HCT116 (cell line): ENCODE results near the gene MAP7. TPM values are rescaled to one million over a fixed set of nuclear protein-coding genes. Genes with fewer than 3 reads are reported as not detected.

Experiments used
- ATAC-seq: fragments of 200-7000 bp; cut with Tn5 transposase; 2 replicates; pipeline ENCODE4 v1.9.1; 2020; ENCODE audit warnings: mild to moderate bottlenecking, moderate library complexity
- BruUV-seq: library from RNA; stranded (reverse); fragments of 400-500 nt; replicated peaks from 2 replicates; lab custom pipeline; 2021; lab: Mats Ljungman, UMichigan
- CTCF ChIA-PET: fragments of 300-600 bp; sonication (Branson Sonifier 250); formaldehyde crosslinking; loops from one replicate; lab custom pipeline; 2021; ENCODE audit warnings: antibody characterized with exemption; lab: Charles Lee
- POLR2A ChIA-PET: fragments of 300-600, 350-600 bp; sonication (Branson Sonifier 250); formaldehyde crosslinking; loops from one replicate; lab custom pipeline; 2021; ENCODE audit warnings: antibody characterized with exemption; lab: Charles Lee
- RAD21 ChIA-PET, 2 experiments: fragments of 300-600 bp; sonication (Branson Sonifier 250); formaldehyde crosslinking; loops; one replicate each; lab custom pipeline; 2023; ENCODE audit warnings: low total read pairs in 2 of 2; ENCODE audit not compliant: uncharacterized antibody in 2 of 2, unreplicated experiment in 2 of 2, low non-redundant PET in 1 of 2; lab: Charles Lee
- DNase-seq: peaks from one replicate; pipeline ENCODE4 v3.0.0-alpha.2; 2010; ENCODE audit warnings: low read depth, low spot score
- H2AFZ ChIP-seq: fragments of 200-600 bp; shearing (Covaris generic), sonication (generic); 2 replicates; pipeline ENCODE4 v1.6.1; 2017; ENCODE audit warnings: low read depth, mixed run types, mixed read lengths, antibody characterized with exemption, low read length; ENCODE audit not compliant: poor library complexity, severe bottlenecking
- H3K27ac ChIP-seq: 2 replicates; pipeline ENCODE4 v1.5.1; 2012; ENCODE audit warnings: low read depth, low read length
- H3K27me3 ChIP-seq: fragments of 200-600 bp; sonication (generic); 2 replicates; pipeline ENCODE4 v1.6.1; 2016; ENCODE audit warnings: mixed run types, low read length, mixed read lengths; ENCODE audit not compliant: insufficient read depth
- H3K36me3 ChIP-seq, 2 experiments: fragments of 200-500 bp in 1 of 2; fragments of 200-600 bp in 1 of 2; sonication (Bioruptor generic) in 1 of 2; sonication (generic) in 1 of 2; 2 replicates each; pipeline versions ENCODE4 v1.5.1 to v1.6.1; 2014 to 2016; ENCODE audit warnings: low read length in 2 of 2, inconsistent platforms in 1 of 2, mixed read lengths in 1 of 2, mixed run types in 1 of 2; ENCODE audit not compliant: insufficient read depth in 2 of 2, control insufficient read depth in 1 of 2
- H3K4me1 ChIP-seq, 2 experiments: fragments of 200-600 bp in 1 of 2; sonication (generic) in 1 of 2; 2 replicates each; pipeline versions ENCODE4 v1.5.1 to v1.6.1; 2012 to 2017; ENCODE audit warnings: low read length in 2 of 2, inconsistent platforms in 1 of 2, mild to moderate bottlenecking in 1 of 2, mixed read lengths in 1 of 2, mixed run types in 1 of 2, moderate library complexity in 1 of 2; ENCODE audit not compliant: insufficient read depth in 2 of 2, control insufficient read depth in 1 of 2
- H3K4me2 ChIP-seq: fragments of 200-600 bp; sonication (generic); 2 replicates; pipeline ENCODE4 v1.6.1; 2017; ENCODE audit warnings: mixed run types, low read length, mixed read lengths
- H3K4me3 ChIP-seq, 2 experiments: fragments of 200-600 bp in 1 of 2; sonication (generic) in 1 of 2; replicated peaks in 1 of 2; 2 replicates each; pipeline ENCODE4 v1.5.1; 2011 to 2016; ENCODE audit warnings: low read length in 2 of 2, control low read depth in 1 of 2, low read depth in 1 of 2, mild to moderate bottlenecking in 1 of 2, mixed read lengths in 1 of 2, mixed run types in 1 of 2
- H3K79me2 ChIP-seq: fragments of 200-600 bp; sonication (generic); 2 replicates; pipeline ENCODE4 v1.6.1; 2017; ENCODE audit warnings: mild to moderate bottlenecking, mixed run types, low read length, moderate library complexity, mixed read lengths; ENCODE audit not compliant: insufficient read depth
- H3K9ac ChIP-seq: fragments of 200-600 bp; sonication (generic); 2 replicates; pipeline ENCODE4 v1.6.1; 2016; ENCODE audit warnings: low read length, mixed read lengths
- H3K9me2 ChIP-seq: fragments of 200-600 bp; sonication (generic), shearing (Covaris generic); 2 replicates; pipeline ENCODE4 v1.6.1; 2017; ENCODE audit warnings: mixed run types, mild to moderate bottlenecking, moderate library complexity; ENCODE audit not compliant: insufficient read depth
- H3K9me3 ChIP-seq, 2 experiments: fragments of 200-500 bp in 1 of 2; fragments of 200-600 bp in 1 of 2; sonication (Bioruptor generic) in 1 of 2; sonication (generic) in 1 of 2; 2 replicates each; pipeline ENCODE4 v1.6.1; 2014 to 2017; ENCODE audit warnings: low read length in 2 of 2, mixed read lengths in 2 of 2, inconsistent platforms in 1 of 2, low read depth in 1 of 2, mild to moderate bottlenecking in 1 of 2, mixed run types in 1 of 2, moderate library complexity in 1 of 2; ENCODE audit not compliant: control insufficient read depth in 1 of 2, insufficient read depth in 1 of 2
- H4K20me1 ChIP-seq: fragments of 200-600 bp; sonication (generic), shearing (Covaris generic); 2 replicates; pipeline ENCODE4 v1.6.1; 2017; ENCODE audit warnings: mixed run types, mild to moderate bottlenecking, moderate library complexity; ENCODE audit not compliant: insufficient read depth
- EZH2 ChIP-seq: fragments of 200-600 bp; sonication (generic); IDR thresholded peaks from 2 replicates; pipeline ENCODE4 v1.6.1; 2017; ENCODE audit warnings: antibody characterized with exemption, mixed run types
- RAD21 ChIP-seq: IDR thresholded peaks from 2 replicates; pipeline ENCODE4 v1.6.1; 2012; ENCODE audit warnings: low read depth, mild to moderate bottlenecking
- TCF7L2 ChIP-seq: IDR thresholded peaks from 2 replicates; pipeline ENCODE4 v1.7.0; 2011; ENCODE audit warnings: borderline replicate concordance, inconsistent platforms; ENCODE audit not compliant: insufficient read depth, insufficient read length; ENCODE audit errors: extremely low read depth
- YY1 ChIP-seq: IDR thresholded peaks from 2 replicates; pipeline ENCODE4 v1.6.1; 2011; ENCODE audit warnings: low read length, low read depth, moderate library complexity, mild to moderate bottlenecking; ENCODE audit not compliant: insufficient replicate concordance; ENCODE audit errors: extremely low read depth
- ZFX ChIP-seq: fragments of 450-650 bp; IDR thresholded peaks from 2 replicates; pipeline ENCODE4 v1.6.1; 2017
- ZNF274 ChIP-seq: fragments of 200-500 bp; sonication (Bioruptor generic); IDR thresholded peaks from 2 replicates; pipeline ENCODE4 v1.6.1; 2014; ENCODE audit warnings: mild to moderate bottlenecking, low read depth, low read length, inconsistent platforms
- intact Hi-C: fragments of 100-400 bp; cut with micrococcal nuclease; formaldehyde crosslinking; loops from 2 replicates; pipeline ENCODE4 v1.10.0; 2022
- total RNA-seq: library from RNA; stranded (reverse); gene quantifications from one replicate; pipeline ENCODE4 v1.2.1, GENCODE V29; 2021; ENCODE audit not compliant: unreplicated experiment
- TF ChIP-seq, protein P1 (sequence below): IDR thresholded peaks from 2 replicates; pipeline ENCODE4 v1.6.1; 2012
- TF ChIP-seq, protein P2 (sequence below): IDR thresholded peaks from 2 replicates; pipeline ENCODE4 v1.6.1; 2012

MAP7 gene
- total RNA-seq, 1 experiment from 2014 or later, result 35.5 TPM

DNA sequence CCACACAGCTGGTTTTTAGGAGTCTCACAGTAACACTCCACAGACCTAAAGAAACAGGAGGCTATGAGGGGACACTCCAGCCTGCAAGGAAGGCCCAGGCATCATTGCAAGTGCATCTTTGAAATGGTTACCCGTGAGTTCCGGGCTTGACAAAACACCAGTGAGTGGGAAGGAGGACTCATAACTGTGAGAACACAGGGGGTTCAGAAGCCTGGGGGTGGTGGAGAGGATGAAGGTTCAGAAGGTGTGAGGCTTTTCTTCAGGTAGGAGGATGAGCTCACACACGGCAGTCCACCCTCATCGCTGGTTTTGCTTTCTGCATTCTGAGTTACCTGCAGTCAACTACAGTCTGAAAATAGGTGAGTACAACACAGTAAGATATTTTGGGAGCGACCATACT is 39.9 kb downstream of the MAP7 start:
- Histone ChIP-seq H3K27ac (no peak overlapping the region), H2AFZ (no peak overlapping the region), H3K9me3 (no peaks in the 10 kb centered on the region), H3K4me3 (no peak overlapping the region), H3K27me3 (no peaks in the 10 kb centered on the region), H3K36me3 (no peaks in the 10 kb centered on the region), H3K4me1 (no peaks in the 10 kb centered on the region), H4K20me1 (no peaks in the 10 kb centered on the region), H3K79me2 (peaks cover 4% of the 10 kb centered on the region), H3K9me2 (no peaks in the 10 kb centered on the region), H3K4me2 (no peak overlapping the region), H3K9ac (no peak overlapping the region)
- ChIA-PET CTCF (no interaction called here), RAD21 (no interaction called here), POLR2A (no interaction called here)
- intact Hi-C loops, result no loop called here
- no peak for ATAC-seq
- no TSS peak for BruUV-seq
- DNase-seq, result no peak
- TF ChIP-seq, protein P1, sequence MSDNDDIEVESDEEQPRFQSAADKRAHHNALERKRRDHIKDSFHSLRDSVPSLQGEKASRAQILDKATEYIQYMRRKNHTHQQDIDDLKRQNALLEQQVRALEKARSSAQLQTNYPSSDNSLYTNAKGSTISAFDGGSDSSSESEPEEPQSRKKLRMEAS, result no peak
- TF ChIP-seq EZH2 (no peak), RAD21 (no peak), TCF7L2 (no peak), ZFX (no peak), ZNF274 (no peak)
- TF ChIP-seq, protein P2, sequence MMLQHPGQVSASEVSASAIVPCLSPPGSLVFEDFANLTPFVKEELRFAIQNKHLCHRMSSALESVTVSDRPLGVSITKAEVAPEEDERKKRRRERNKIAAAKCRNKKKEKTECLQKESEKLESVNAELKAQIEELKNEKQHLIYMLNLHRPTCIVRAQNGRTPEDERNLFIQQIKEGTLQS, result no peak

DNA sequence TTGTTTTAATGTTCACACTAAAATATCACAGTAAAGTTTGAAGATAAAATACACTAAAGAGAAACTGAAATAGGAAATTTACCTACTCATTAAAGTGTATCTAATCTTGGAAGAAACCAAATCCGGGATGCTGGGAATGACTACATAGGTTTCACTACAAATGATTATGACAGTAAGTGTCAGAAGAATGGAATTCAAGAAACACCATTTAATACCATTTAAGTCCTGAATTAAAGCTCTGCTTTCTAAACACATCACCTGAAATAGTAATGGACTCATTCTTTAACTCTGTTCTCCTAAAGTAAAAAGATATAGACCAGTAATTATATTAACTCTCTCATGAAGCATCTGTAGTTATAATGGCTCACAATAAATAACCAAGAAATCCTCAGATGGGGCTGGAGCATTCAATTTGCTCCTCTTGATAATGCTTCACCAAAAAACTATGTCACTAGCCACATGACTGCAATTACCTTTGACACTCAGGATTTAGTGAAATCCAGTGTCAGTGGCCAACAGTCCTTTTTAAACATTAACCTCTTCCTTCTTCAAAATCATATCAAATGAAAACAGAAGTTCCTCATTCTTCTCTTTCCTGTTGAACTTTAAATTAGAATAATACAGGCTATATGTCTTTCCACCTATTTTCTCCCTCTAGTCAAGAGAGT is 41.4 kb downstream of the MAP7 start:
- no peak overlapping the region for H2AFZ ChIP-seq
- ChIA-PET RAD21 (no interaction called here), POLR2A (no interaction called here), CTCF (no interaction called here)
- H3K9me2 ChIP-seq, result no peaks in the 10 kb centered on the region
- no peak overlapping the region for H3K27ac ChIP-seq
- intact Hi-C loops, result no loop called here
- no peak overlapping the region for H3K4me2 ChIP-seq
- H4K20me1 ChIP-seq, result no peaks in the 10 kb centered on the region
- no TSS peak for BruUV-seq
- no peaks in the 10 kb centered on the region for H3K36me3 ChIP-seq
- no peak overlapping the region for H3K9ac ChIP-seq
- no peaks in the 10 kb centered on the region for H3K4me1 ChIP-seq
- H3K9me3 ChIP-seq, result no peaks in the 10 kb centered on the region
- DNase-seq (no peak), ATAC-seq (no peak)
- no peak for TF ChIP-seq YY1
- H3K27me3 ChIP-seq, result no peaks in the 10 kb centered on the region
- H3K4me3 ChIP-seq, result no peak overlapping the region
- peaks cover 3% of the 10 kb centered on the region for H3K79me2 ChIP-seq
